ENCODE measurements around the gene USP24.
A peak's percentile ranks its signal among the peaks of the same experiment; 100 is the strongest.
"Not testable (repeated sequence)": the region's sequence is repeated elsewhere in the genome, so short reads cannot be mapped to it uniquely, and the experiment has no call there.

The USP24 gene

GRCh38 chr1:55215194-55216021 lies at the start of gene USP24:
Gene USP24, minus strand, starts transcription at chr1:55215364. Its CDS starts 251 bp downstream, at chr1:55215113.
- peak; percentile 83 for DNase-seq

- DNase-seq: no peak
These were observed 47.7 kb upstream of the USP24 start for GRCh38 chr1:55262822-55263221.

- DNase-seq: no peak
These were observed 44.9 kb upstream of the USP24 start for GRCh38 chr1:55259911-55260609.

GRCh38 chr1:55257958-55258357 lies 42.8 kb upstream of the USP24 start:
- peak; percentile 38 for DNase-seq

GRCh38 chr1:55255901-55256300 lies 40.7 kb upstream of the USP24 start:
- no peak for DNase-seq

GRCh38 chr1:55252942-55253589 lies 37.9 kb upstream of the USP24 start:
- no peak for DNase-seq

- no peak for DNase-seq
These were observed 35.4 kb upstream of the USP24 start for GRCh38 chr1:55250399-55251075.

- no peak for DNase-seq
These were observed 34.7 kb upstream of the USP24 start for GRCh38 chr1:55249646-55250398.

- no peak for DNase-seq
These were observed 31.7 kb upstream of the USP24 start for GRCh38 chr1:55246896-55247295.

GRCh38 chr1:55246331-55246730 lies 31.2 kb upstream of the USP24 start:
- no peak for DNase-seq

- DNase-seq: no peak
These were observed 30.6 kb upstream of the USP24 start for GRCh38 chr1:55245781-55246180.

- no peak for DNase-seq
These were observed 29.4 kb upstream of the USP24 start for GRCh38 chr1:55244476-55245099.

- DNase-seq: no peak
These were observed 28.5 kb upstream of the USP24 start for GRCh38 chr1:55243655-55244054.

- DNase-seq: no peak
These were observed 24.4 kb upstream of the USP24 start for GRCh38 chr1:55239548-55239947.

- DNase-seq: no peak
These were observed 20.6 kb upstream of the USP24 start for GRCh38 chr1:55235722-55236121.

- no peak for DNase-seq
These were observed 18.9 kb upstream of the USP24 start for GRCh38 chr1:55234016-55234415.

GRCh38 chr1:55233145-55233777 lies 18.1 kb upstream of the USP24 start:
- DNase-seq: no peak

- no peak for DNase-seq
These were observed 17.4 kb upstream of the USP24 start for GRCh38 chr1:55232448-55233144.

- DNase-seq: no peak
These were observed 16.6 kb upstream of the USP24 start for GRCh38 chr1:55231745-55232144.

GRCh38 chr1:55230659-55231058 lies 15.5 kb upstream of the USP24 start:
- no peak for DNase-seq

- DNase-seq: not testable (repeated sequence)
These were observed 14.6 kb upstream of the USP24 start for GRCh38 chr1:55229726-55230125.

Measured in activated CD4-positive, alpha-beta T cell treated with anti-CD3 and anti-CD28 coated beads for 48 hours (primary cell).